GM19351 (cell line): ENCODE data around the gene CTAG2.
"Not testable (repeated sequence)": the region's sequence is repeated elsewhere in the genome, so short reads cannot be mapped to it uniquely, and the experiment has no call there.

ENCODE experiments used
- ATAC-seq: cut with Tn5 transposase; IDR thresholded peaks from one replicate; pipeline ENCODE4 v1.9.1; 2021; ENCODE audit warnings: mild to moderate bottlenecking, moderate library complexity; ENCODE audit not compliant: unreplicated experiment

CTAG2 gene

DNA sequence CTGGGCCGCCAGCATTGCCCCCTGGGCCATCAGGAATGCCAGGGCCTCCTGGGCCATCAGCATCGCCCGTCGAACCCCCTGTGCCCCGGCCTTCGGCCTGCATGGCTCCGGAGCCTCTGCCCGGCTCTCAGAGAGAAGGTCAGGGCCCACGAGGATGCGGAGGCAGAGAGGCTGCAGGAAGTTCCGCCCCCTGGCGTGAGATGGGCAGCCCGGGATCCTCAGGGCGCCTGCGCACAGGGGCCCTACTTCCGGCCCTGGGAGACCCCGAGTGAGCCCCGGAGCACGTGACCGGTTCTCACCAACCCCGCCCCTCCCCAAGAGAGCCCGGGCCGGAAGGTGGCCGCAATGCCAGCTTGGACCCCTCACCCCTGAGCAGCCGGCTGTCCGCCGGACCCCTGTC lies at the start of gene CTAG2:
TSS of gene CTAG2 (minus strand) at position 167 of the 400 bp plus-strand sequence. CDS start at position 103, 64 bp downstream.
- not testable (repeated sequence) for ATAC-seq

DNA sequence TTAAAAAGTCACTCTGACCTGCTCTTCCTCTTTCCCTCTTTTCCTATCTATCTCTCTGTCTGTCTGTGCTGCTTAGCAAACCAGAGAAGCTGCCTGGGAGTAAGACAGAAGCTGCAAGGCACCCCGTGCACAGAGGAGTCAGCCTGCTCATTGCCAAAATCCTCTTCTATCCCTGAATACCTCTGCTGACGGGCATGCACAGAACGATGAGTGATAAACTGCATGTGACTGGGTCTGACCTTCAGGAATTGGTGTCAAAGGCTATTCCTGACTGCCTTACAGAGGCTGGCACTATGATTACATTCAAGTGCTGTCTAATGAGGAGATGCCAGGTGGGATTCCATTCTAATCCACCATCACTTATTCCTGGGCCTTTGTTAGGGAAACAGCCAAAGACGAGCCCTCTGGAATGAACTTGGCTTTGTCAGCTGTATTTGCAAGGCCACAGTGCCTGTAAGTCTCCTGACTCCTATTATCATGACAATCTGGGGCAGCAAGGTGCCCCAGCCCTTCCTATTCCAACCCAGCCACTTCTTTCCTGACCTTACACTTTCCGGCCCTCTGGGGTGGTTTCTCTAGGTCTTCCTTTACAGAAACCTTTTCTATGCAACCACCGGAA lies 45.4 kb upstream of the CTAG2 start:
- no peak for ATAC-seq

DNA sequence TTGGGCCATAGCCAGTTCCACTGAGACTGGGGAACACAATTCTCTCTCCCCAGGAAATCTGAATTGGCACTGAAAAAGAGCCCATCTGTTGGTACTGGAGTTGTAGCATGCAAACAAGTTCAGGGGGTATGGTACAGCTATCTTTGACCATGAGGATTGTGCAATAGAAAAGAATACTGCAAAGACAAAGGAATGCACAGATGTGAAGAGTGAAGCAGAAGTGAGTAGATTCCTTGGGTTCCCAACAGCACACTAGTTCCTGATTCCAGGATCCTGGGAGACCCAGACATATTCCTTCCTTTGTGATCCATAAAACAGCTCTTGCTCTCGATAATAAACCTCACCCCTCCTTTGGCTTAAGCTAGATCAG lies 43.3 kb upstream of the CTAG2 start:
- no peak for ATAC-seq

DNA sequence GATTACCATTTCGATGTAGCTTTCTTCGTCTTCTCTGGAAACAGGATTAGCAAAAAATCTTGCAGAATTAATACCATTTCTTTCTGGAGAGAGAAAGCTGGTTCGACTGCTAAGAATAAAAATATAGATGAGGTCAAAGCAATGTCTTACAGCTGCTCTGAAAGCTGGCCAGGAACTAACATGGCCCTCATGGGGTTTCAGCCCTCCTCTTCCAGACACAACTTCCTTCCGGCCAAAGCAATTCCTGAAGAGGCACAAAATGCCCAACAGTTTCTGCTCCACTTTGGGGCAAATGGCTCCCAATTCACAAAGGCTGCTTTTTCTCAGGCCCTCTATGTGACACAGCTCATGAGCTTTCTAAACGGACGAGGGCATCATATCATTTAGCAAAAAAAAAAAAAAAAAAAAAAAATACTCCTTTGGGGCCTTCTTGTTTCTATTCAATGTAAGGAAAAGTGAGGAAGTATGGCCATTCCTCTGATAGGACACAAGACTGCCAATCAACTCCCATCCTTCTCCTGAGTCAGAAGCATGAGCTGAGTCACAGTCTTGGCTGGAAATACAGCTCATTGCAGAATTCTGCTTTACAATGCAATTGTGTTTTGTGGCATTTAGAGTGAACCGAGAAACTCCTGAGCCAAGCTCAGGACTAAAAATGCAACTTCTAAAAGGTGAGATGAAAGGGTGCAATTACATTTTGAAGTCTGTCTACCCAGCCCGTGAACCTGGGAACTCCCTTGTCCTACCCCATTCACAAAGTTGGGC lies 42.7 kb upstream of the CTAG2 start:
- no peak for ATAC-seq

DNA sequence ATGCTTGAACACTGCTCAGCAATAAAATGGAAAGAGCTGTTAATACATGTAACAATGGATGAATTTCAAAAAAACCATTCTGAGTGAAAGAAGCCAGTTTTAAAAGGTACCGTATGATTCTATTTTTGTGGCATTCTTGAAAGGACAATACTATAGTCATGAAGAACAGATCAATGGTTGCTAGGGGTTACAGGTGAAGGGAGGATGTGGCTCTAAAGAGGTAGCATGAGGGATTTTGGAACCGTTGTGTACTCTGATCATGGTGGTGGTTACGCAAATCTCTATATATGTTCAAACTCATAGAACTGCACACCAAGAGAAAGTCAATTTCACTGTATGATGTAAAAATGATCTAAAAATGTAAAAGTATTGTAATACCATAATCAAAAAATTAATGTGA lies 40.0 kb upstream of the CTAG2 start:
- ATAC-seq, result no peak

GRCh38 chrX:154690438-154690837 lies 37.1 kb upstream of the CTAG2 start:
- not testable (repeated sequence) for ATAC-seq

- not testable (repeated sequence) for ATAC-seq
Measured at GRCh38 chrX:154672084-154672483, 18.7 kb upstream of the CTAG2 start.

DNA sequence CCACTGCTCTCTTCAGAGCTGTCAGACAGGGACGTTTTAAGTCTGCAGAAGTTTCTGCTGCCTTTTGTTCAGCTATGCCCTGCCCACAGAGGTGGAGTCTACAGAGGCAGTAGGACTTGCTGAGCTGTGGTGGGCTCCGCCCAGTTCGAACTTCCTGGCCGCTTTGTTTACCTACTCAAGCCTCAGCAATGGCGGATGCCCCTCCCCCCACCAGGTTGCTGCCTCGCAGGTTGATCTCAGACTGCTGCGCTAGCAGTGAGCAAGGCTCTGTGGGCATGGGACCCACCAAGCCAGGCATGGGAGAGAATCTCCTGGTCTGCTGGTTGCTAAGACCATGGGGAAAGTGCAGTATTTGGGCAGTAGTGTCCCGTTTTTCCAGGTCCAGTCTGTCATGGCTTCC lies 17.5 kb upstream of the CTAG2 start:
- not testable (repeated sequence) for ATAC-seq

GRCh38 chrX:154661899-154662298 lies 8.5 kb upstream of the CTAG2 start:
- ATAC-seq, result no peak

- ATAC-seq, result no peak
Measured at GRCh38 chrX:154661170-154661569, 7.8 kb upstream of the CTAG2 start.

GRCh38 chrX:154660541-154660940 lies 7.2 kb upstream of the CTAG2 start:
- no peak for ATAC-seq

GRCh38 chrX:154658957-154659356 lies 5.6 kb upstream of the CTAG2 start:
- ATAC-seq, result no peak

GRCh38 chrX:154658187-154658586 lies 4.8 kb upstream of the CTAG2 start:
- no peak for ATAC-seq

GRCh38 chrX:154657226-154657805 lies 3.9 kb upstream of the CTAG2 start:
- ATAC-seq, result no peak

DNA sequence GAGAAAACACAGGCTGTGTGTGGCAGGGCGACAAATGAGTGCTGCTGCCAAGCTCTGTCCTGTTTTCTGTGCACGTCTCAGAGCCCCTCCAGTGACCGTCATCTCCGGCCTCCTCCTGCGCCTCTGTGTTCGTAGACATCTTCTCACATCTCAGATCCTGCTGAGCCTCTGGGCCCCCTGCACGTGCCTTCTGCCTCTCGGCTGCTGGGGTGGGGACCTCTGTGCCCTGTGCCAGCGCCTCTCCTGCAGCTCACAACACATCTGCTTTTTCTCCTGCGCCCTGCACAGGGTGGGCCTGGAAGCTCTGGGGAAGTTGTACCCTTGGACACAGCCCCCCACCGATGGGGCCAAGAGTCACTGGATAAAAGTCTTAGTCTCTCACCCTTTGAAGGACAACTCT lies 2.4 kb upstream of the CTAG2 start:
- no peak for ATAC-seq

DNA sequence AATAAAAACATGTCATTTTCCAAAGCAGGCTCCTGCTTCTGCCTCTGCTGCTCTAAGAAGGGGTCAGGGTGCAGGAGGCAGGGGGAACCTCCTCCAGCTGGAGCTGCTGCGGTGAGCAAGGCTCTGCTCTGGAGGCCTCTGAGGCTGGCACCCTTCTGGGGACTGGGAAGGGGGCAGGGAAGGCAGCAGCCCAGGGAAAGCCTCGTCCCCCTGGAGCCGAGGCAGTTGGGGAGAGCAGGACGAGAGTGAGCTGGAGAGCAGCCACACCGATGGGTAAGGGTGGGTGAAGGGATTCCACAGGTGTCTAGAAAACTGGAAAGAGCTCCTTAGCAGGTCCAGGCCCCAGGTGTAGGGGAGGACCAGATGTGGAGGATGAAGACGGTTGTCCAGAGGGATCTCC lies 2.0 kb upstream of the CTAG2 start:
- no peak for ATAC-seq

DNA sequence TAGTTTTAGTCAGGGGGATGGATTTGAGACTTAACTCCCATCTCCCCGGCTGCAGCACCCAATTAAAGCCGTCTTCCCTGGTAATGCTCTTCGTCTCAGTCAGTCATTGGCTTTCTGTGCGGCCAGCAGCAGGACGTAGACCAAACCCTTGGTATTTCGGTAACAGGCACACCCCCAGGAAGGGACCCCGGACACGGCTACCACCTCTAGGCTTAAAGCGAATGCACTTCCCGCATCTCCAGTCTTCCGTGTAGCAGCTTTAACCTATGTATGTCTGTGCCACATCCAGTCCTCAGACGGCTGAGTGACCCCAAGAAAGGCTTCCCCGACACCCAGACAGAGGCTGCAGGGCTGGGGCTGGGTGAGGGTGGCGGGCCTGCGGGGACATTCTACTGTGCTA lies 1.5 kb upstream of the CTAG2 start:
- ATAC-seq, result no peak

DNA sequence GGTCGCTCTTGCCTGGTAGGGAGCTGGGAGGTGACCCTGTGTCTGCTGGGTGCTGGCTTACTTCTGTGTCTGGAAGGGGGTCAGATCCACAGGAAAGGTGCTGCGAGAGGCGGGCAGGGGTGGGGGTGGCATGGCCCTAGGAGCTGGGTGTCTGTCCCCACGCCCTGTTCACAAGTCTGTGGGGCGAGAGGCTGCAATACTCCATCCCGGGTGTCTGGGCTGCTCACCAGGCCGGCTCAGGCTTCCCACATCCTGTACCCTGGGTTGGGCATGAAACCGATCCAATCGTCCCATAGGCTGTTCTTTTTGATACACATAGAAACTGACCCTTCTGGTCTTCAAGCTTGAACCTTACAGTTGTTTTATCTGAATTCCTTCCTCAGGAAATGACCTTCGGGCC lies 993 bp upstream of the CTAG2 start:
- ATAC-seq, result no peak

GRCh38 chrX:154653048-154653401 lies 354 bp downstream of the CTAG2 start:
- ATAC-seq, result no peak

- no peak for ATAC-seq
Measured at GRCh38 chrX:154652311-154653047, 900 bp downstream of the CTAG2 start.

DNA sequence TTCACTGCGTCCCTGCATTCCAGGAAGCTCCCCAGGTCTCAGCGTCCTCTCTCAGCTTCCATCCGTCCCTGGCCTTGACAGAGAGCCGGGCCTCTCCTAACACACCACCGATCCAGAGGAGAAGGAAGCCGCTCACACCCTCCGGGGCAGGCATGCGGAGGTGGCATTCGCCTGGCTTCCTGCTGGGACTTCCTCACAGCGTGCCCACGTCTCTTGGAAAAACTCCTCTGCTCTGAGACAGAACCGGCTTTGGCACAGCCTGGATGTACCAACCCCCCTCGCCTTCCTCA lies 3.2 kb downstream of the CTAG2 start:
- ATAC-seq, result no peak
